Stomach (tissue), 9 donors: ENCODE results near the gene LIN28B. TPM values are rescaled to one million over a fixed set of nuclear protein-coding genes. Genes with fewer than 3 reads are reported as not detected.

Experiments used
- DNase-seq, 2 donors: peaks; one replicate each; pipeline versions ENCODE4 v3.0.0 to v3.0.0-alpha.2; 2013 to 2019
- H3K27ac ChIP-seq, 5 donors: fragments of 200-600 bp in 4 of 5; sonication (generic) in 4 of 5; one replicate each; pipeline ENCODE4 v1.5.1; 2013 to 2019; ENCODE audit warnings: mild to moderate bottlenecking in 1 of 5, moderate library complexity in 1 of 5
- H3K27me3 ChIP-seq, 3 donors: fragments of 200-600 bp; sonication (generic); one replicate each; pipeline ENCODE4 v1.5.1; 2017 to 2019; ENCODE audit warnings: mixed run types in 1 of 3
- H3K36me3 ChIP-seq, 4 donors: fragments of 200-600 bp; sonication (generic); 1 replicate in 3 of 4; 2 replicates in 1 of 4; pipeline ENCODE4 v1.5.1; 2016 to 2019
- H3K4me1 ChIP-seq, 4 donors: fragments of 200-600 bp; sonication (generic); one replicate each; pipeline ENCODE4 v1.5.1; 2016 to 2019
- H3K4me3 ChIP-seq, 4 donors: fragments of 200-600 bp; sonication (generic) in 3 of 4; one replicate each; pipeline ENCODE4 v1.5.1; 2016 to 2019; ENCODE audit warnings: mild to moderate bottlenecking in 1 of 4
- H3K9me3 ChIP-seq, 4 donors: fragments of 200-600 bp; sonication (generic); one replicate each; pipeline ENCODE4 v1.5.1; 2016 to 2019
- CTCF ChIP-seq, 7 experiments: fragments of 450-650 bp in 4 of 7; fragments of 200-600 bp in 3 of 7; sonication (generic) in 3 of 7; IDR thresholded peaks; one replicate each; pipeline ENCODE4 v1.5.1; 2016 to 2019; ENCODE audit warnings: antibody characterized with exemption in 7 of 7, control low read depth in 2 of 7, mild to moderate bottlenecking in 1 of 7
- EP300 ChIP-seq: sonication (generic); formaldehyde crosslinking; IDR thresholded peaks from one replicate; pipeline ENCODE4 v1.6.1; 2017; ENCODE audit warnings: antibody characterized with exemption
- POLR2A ChIP-seq, 4 donors: fragments of 450-650 bp; IDR thresholded peaks; one replicate each; pipeline ENCODE4 v1.6.1; 2016; ENCODE audit warnings: antibody characterized with exemption in 4 of 4, control low read depth in 2 of 4, mild to moderate bottlenecking in 1 of 4, moderate library complexity in 1 of 4
- POLR2AphosphoS5 ChIP-seq, 3 donors: sonication (generic); formaldehyde crosslinking; IDR thresholded peaks; one replicate each; pipeline ENCODE4 v1.6.1; 2016; ENCODE audit warnings: antibody characterized with exemption in 3 of 3
- WGBS, 5 donors: extraction: QIAGEN DNeasy Blood & Tissue Kit in 3 of 5; methylation state at CpG; one replicate each; pipeline versions ENCODE4 v1.1.5 to v1.1.7; 2013 to 2018; 5-methylcytosine and 5-hydroxymethylcytosine counted together
- intact Hi-C: fragments of 100-400 bp; cut with DNase I; formaldehyde crosslinking; loops from one replicate; pipeline ENCODE4 v1.15.1; 2023; ENCODE audit warnings: low total_unique reads
- polyA plus RNA-seq, 3 donors: library from polyadenylated mRNA; stranded (reverse); fragments of 200-250 nt; gene quantifications; one replicate each; pipeline ENCODE4 v1.2.3, GENCODE V29; 2013
- total RNA-seq, 5 donors: library from RNA; depleted of rRNA; stranded (reverse); fragments of >200 nt; gene quantifications; one replicate each; pipeline versions ENCODE4 v1.1.0 to v1.2.3, GENCODE V29; 2014 to 2016
- donor health status: healthy with polysubstance abuse.
- donor health status: Bipolar disorder and iron deficiency.
- donor health status: healthy.

The LIN28B gene
- total and polyA plus RNA-seq, 8 donors, result not detected

DNA sequence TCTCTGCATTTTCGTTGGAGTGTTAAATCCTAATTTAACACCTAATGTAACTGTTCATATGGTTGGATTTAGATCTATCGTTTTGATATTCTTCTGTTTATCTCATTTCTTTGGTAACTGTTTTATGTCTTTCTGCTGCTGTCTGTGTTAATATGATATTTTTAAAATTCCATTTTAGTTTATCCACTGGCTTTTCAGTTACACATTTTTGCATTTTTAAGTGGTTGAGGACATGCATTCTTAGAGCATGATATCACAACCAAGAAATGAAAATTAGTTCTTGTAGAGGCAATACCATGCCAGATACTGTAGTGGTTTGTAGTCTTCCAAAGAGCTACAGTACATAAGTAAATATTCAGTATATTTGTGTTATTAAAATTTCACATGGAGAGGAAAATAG lies 58.6 kb downstream of the LIN28B start:
- Histone ChIP-seq H3K27me3 (no peaks in the 10 kb centered on the region), H3K36me3 (no peaks in the 10 kb centered on the region), H3K4me1 (no peaks in the 10 kb centered on the region), H3K27ac (no peak overlapping the region), H3K4me3 (no peak overlapping the region), H3K9me3 (no peaks in the 10 kb centered on the region)
- intact Hi-C loops, result no loop called here
- TF ChIP-seq POLR2AphosphoS5 (IDR thresholded peaks at IDR 0.05) (no peak), CTCF (IDR thresholded peaks at IDR 0.05) (no peak), POLR2A (IDR thresholded peaks at IDR 0.05) (no peak), EP300 (no peak)
- WGBS, 5 donors, result 49 to 73% (median 67%) methylated on average over 2 of the region's 2 CpGs
- DNase-seq, result peak in 1 of 2 donors; percentile 28

- Histone ChIP-seq H3K4me3 (no peak overlapping the region), H3K9me3 (no peaks in the 10 kb centered on the region), H3K27me3 (no peaks in the 10 kb centered on the region), H3K4me1 (no peaks in the 10 kb centered on the region), H3K27ac (no peak overlapping the region), H3K36me3 (no peaks in the 10 kb centered on the region)
- no peak for DNase-seq
- TF ChIP-seq EP300 (no peak), POLR2A (IDR thresholded peaks at IDR 0.05) (no peak), CTCF (IDR thresholded peaks at IDR 0.05) (no peak), POLR2AphosphoS5 (IDR thresholded peaks at IDR 0.05) (no peak)
- WGBS, 5 donors, result 71 to 88% (median 79%) methylated on average over 2 of the region's 2 CpGs
- intact Hi-C loops, result no loop called here
Observed at GRCh38 chr6:105019285-105019684, 62.4 kb downstream of the LIN28B start.

GRCh38 chr6:105021399-105021798 lies 64.5 kb downstream of the LIN28B start:
- Histone ChIP-seq H3K4me3 (no peak overlapping the region), H3K9me3 (no peaks in the 10 kb centered on the region), H3K4me1 (no peaks in the 10 kb centered on the region), H3K36me3 (no peaks in the 10 kb centered on the region), H3K27me3 (no peaks in the 10 kb centered on the region), H3K27ac (no peak overlapping the region)
- WGBS, 5 donors, result 65 to 80% (median 72%) methylated on average over 3 of the region's 3 CpGs
- intact Hi-C loops, result no loop called here
- TF ChIP-seq POLR2AphosphoS5 (IDR thresholded peaks at IDR 0.05), result no peak
- no peak for TF ChIP-seq EP300
- no peak for TF ChIP-seq CTCF (IDR thresholded peaks at IDR 0.05)
- TF ChIP-seq POLR2A (IDR thresholded peaks at IDR 0.05), result no peak
- DNase-seq, result no peak

DNA sequence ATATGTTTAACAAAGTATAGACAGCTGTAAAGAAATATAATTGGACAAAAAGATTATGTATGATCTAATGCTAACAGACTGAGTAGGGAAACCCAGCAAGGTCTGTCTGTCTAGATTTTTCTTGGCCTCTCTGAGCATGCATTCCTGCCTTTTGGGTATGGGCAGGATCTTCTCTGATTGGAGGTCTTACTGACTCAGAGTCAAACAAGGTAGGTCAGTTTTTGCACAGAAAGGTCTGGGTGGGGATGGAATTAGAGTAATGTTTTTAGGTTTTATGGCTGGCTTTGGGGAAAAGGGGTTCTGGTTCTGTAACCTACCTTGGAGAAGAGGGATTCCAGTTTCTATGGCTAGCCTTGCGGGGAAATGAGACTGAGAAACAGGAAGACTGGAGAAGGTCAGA lies 65.5 kb downstream of the LIN28B start:
- no peak overlapping the region for H3K27ac ChIP-seq
- no peaks in the 10 kb centered on the region for H3K4me1 ChIP-seq
- 93 to 100% (median 95%) methylated on average over 1 of the region's 1 CpG for WGBS, 5 donors
- TF ChIP-seq POLR2AphosphoS5 (IDR thresholded peaks at IDR 0.05), result no peak
- no peak for TF ChIP-seq EP300
- TF ChIP-seq CTCF (IDR thresholded peaks at IDR 0.05), result no peak
- TF ChIP-seq POLR2A (IDR thresholded peaks at IDR 0.05), result no peak
- H3K9me3 ChIP-seq, result no peaks in the 10 kb centered on the region
- no peaks in the 10 kb centered on the region for H3K36me3 ChIP-seq
- DNase-seq, result no peak
- intact Hi-C loops, result no loop called here
- H3K27me3 ChIP-seq, result no peaks in the 10 kb centered on the region
- no peak overlapping the region for H3K4me3 ChIP-seq
